GM12865 (cell line): ENCODE results near the gene ZBTB16.

Experiments
- DNase-seq: peaks from one replicate; pipeline ENCODE4 v3.0.0; 2010; ENCODE audit warnings: low read depth
- H3K4me3 ChIP-seq: 2 replicates; pipeline ENCODE4 v1.5.1; 2011; ENCODE audit warnings: mild to moderate bottlenecking, low read depth, low read length, control low read depth
- TF ChIP-seq, protein P1 (sequence below): IDR thresholded peaks from 2 replicates; pipeline ENCODE4 v1.5.1; 2011; ENCODE audit warnings: low read length, control low read depth, low read depth, inconsistent platforms; ENCODE audit not compliant: insufficient read depth; ENCODE audit errors: missing control alignments

ZBTB16 gene

DNA sequence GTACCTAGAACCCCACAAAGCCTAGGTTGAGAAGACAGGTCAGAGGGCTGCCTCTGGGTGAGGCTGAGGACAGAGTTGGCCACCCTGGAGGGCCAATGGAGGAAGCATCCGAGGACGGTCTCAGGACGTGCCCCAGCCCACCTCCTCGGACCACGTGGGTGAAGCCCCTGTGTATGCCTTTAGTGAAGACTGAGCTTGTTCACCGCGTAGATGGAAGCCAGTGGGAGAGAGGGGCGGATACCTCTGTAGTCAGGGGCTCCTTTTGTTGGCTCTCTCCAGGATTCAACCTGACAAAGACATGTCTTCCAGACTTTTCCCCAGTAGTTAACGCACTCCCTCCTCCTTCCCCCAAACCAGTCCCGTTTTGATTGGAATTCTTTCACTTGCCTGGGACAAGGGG is 110.7 kb downstream of the ZBTB16 start:
- no peak overlapping the region for H3K4me3 ChIP-seq
- no peak for DNase-seq
- TF ChIP-seq, protein P1, sequence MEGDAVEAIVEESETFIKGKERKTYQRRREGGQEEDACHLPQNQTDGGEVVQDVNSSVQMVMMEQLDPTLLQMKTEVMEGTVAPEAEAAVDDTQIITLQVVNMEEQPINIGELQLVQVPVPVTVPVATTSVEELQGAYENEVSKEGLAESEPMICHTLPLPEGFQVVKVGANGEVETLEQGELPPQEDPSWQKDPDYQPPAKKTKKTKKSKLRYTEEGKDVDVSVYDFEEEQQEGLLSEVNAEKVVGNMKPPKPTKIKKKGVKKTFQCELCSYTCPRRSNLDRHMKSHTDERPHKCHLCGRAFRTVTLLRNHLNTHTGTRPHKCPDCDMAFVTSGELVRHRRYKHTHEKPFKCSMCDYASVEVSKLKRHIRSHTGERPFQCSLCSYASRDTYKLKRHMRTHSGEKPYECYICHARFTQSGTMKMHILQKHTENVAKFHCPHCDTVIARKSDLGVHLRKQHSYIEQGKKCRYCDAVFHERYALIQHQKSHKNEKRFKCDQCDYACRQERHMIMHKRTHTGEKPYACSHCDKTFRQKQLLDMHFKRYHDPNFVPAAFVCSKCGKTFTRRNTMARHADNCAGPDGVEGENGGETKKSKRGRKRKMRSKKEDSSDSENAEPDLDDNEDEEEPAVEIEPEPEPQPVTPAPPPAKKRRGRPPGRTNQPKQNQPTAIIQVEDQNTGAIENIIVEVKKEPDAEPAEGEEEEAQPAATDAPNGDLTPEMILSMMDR = no peak

DNA sequence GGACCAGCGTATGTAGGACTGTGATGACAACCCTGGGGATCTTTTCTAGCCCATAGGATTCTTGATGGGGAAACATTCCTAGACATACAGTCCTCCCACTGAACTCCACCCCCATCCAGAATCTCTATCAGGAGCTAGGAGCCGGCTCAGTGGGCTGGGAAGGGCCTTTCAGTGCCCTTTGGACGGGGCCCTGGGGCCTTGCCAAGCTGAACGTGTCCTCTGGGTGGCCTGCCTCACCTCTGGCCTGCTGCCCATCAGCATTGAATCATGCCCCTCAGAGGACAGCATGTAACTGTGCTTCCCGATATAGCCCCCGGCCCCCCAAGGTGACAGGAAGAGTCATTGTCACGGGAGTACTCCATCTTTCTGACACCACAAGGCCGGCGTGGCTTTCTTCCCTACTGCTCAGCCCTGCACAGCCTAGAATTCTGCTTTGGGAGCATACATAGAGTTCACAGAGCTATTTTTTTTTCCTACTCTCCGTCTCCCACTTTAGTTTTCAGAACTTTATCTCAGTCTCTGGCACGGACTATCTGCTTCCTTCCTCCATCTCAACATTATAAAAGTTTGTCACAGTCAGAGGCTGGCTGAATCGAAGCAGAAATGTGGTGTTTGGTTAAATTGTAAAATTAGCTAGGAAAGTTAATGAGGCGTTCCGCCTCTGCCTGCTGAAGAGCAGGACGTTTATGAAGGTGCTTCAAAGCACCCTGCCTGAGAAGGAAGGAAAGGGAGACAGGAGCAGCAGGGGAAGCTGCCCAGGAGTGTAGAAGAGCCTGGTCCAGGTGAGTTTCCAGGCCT is 111.9 kb downstream of the ZBTB16 start:
- no peak overlapping the region for H3K4me3 ChIP-seq
- TF ChIP-seq, protein P1 = no peak
- DNase-seq = no peak

DNA sequence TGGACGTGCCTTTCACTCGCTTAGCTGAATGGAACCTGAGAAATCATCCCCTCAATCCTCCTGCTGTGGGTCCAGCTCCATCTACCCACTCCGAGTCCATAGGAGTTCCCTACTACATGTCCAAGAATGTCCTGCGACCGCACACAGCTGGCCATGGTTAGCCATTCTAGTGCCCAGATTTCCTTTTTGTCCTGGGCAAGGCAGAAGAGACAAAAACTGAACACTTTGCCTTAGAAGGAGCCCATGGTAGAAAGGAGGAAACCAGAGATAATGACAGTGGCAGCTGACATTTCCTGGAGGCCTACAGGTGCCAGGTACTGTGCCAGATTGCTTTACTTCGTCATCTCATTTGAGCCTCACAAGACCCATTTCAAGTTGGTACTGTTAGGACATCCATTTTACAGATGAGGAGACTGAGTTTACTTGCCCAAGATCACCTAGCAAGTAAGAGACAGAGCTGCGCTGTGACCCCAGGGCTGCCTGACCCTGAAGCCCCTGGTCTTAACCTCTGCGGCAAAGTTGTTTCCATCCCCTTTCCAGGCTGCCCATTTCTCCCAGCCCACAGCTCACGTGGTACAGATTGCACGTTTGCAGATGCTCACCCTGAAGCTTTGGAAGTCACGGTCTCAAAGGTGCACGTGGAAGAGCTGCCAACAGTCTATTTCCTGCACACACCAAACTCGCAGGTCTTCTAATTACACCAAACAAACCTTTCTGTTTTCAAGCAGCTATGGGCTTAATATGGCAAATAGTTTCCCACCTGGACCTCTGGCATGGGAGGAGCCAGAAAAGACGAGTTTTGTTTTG is 112.7 kb downstream of the ZBTB16 start:
- no peak for DNase-seq
- TF ChIP-seq, protein P1 = no peak
- H3K4me3 ChIP-seq = no peak overlapping the region

DNA sequence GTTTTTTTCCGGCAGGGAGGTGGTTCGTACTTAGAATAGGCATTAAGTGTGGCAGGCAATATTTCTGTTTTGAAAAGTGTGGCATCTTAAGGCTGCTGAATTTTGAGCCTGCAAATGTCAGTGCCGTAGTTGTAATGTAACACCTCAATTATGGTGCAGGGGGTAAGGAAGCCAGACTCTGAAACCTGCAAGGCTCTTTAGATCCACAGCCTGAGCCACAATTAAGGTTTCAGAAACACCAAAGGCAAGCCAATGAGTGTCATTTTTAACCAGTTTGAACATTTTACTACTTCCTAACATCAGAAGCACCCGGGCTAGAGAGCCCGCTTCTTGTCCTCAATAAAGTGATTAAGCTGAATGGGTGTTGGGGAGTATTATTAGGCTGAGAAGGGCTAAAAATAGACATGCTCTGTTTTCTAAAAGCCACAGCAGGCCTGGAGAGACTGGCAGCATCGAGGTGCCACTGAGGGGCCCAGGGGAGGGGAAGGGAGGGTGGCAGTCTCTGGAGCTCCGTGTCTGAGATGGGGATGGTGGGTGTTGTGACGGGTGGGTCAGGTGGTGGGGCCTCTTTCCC is 113.4 kb downstream of the ZBTB16 start:
- no peak overlapping the region for H3K4me3 ChIP-seq
- TF ChIP-seq, protein P1 = no peak
- DNase-seq = no peak

DNA sequence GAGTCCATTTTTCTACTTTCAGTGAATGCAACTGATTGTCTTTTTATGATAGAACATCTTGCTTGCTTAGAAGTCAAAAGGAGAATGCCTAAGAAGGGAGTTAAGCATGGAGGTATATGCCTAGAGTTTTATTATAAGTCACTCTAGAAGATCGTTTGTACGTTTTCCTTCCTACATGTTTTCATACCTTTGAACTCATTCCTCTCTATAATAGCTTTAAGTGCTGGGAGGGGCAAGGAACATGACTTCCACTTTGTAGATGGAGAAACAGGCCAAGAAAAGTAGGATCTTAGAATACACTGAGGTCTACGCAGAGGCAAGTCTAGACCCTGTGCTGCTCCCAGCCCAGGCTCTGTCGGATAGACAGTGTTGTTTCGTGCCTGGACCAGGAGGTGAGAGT is 114.3 kb downstream of the ZBTB16 start:
- no peak overlapping the region for H3K4me3 ChIP-seq
- TF ChIP-seq, protein P1 = no peak
- no peak for DNase-seq

DNA sequence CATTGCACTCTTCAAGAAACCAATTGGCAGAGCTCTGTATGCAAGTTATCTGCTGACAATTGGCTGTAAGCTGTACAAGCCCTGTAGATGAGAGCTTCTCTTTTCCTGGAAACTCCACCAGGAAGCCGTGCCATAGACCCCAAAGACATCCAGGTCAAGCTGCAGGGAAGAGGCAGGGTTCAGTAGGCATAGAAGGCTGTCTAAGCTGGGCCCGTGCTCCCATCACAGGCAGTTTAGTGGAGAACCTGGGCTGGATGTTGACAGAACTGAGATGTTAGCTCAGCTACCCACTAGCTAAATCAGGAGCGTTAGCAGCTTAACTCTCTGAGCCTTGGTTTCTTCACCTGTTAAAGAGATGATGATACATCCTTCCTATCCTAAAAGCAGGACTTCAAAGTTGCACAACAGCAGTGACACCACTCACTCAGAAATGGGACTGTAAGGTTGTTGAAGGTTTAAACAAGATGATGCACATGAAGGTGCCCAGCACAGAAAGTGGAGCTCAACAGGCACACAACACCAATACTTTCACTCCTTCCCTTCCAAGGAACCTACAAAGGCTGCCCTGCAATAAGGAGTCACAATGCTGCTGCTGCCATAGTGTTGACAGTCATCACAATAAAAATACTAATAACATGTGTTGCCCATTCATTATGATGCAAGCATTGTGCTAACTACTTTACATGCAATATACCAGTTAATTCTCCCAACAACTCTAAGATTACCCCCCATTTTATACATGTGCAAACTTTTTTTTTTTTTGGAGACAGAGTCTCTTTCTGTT is 115.4 kb downstream of the ZBTB16 start:
- DNase-seq = no peak
- no peak overlapping the region for H3K4me3 ChIP-seq
- TF ChIP-seq, protein P1 = no peak
